ENCODE measurements around the gene GDPD4.

GDPD4 gene

GRCh38 chr11:77187776-77188632 is 113.5 kb downstream of the GDPD4 start:
- Histone ChIP-seq H3K79me2 (ENCODE audit: insufficient read depth, low read length) (no peaks in the 10 kb centered on the region), H3K27ac (ENCODE audit: low read depth, low read length) (no peak overlapping the region), H3K4me3 (ENCODE audit: insufficient read depth, low read length, poor library complexity, severe bottlenecking) (no peak overlapping the region), H3K9me3 (ENCODE audit: insufficient read depth, low read length) (no peaks in the 10 kb centered on the region), H3F3A (ENCODE audit: insufficient read depth) (no peaks in the 10 kb centered on the region), H3K9ac (ENCODE audit: low read length) (no peak overlapping the region), H3K4me2 (ENCODE audit: low read depth, low read length, poor library complexity, severe bottlenecking) (no peak overlapping the region), H2AFZ (ENCODE audit: low read depth, low read length, severe bottlenecking) (no peak overlapping the region), H3K9me2 (replicated peaks; ENCODE audit: insufficient read depth, low read length) (no peaks in the 10 kb centered on the region), H4K20me1 (ENCODE audit: low read depth, low read length) (no peaks in the 10 kb centered on the region), H3K27me3 (ENCODE audit: low read length) (no peaks in the 10 kb centered on the region), H3K36me3 (ENCODE audit: low read length) (no peaks in the 10 kb centered on the region)
- no peak for TF ChIP-seq EZH2phosphoT487 (conservative IDR thresholded peaks at IDR 0.05; ENCODE audit: low read length)
- TF ChIP-seq, protein P1, sequence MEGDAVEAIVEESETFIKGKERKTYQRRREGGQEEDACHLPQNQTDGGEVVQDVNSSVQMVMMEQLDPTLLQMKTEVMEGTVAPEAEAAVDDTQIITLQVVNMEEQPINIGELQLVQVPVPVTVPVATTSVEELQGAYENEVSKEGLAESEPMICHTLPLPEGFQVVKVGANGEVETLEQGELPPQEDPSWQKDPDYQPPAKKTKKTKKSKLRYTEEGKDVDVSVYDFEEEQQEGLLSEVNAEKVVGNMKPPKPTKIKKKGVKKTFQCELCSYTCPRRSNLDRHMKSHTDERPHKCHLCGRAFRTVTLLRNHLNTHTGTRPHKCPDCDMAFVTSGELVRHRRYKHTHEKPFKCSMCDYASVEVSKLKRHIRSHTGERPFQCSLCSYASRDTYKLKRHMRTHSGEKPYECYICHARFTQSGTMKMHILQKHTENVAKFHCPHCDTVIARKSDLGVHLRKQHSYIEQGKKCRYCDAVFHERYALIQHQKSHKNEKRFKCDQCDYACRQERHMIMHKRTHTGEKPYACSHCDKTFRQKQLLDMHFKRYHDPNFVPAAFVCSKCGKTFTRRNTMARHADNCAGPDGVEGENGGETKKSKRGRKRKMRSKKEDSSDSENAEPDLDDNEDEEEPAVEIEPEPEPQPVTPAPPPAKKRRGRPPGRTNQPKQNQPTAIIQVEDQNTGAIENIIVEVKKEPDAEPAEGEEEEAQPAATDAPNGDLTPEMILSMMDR (IDR thresholded peaks at IDR 0.05; ENCODE audit: insufficient read depth, low read length, poor library complexity, severe bottlenecking): peak; percentile 80

DNA sequence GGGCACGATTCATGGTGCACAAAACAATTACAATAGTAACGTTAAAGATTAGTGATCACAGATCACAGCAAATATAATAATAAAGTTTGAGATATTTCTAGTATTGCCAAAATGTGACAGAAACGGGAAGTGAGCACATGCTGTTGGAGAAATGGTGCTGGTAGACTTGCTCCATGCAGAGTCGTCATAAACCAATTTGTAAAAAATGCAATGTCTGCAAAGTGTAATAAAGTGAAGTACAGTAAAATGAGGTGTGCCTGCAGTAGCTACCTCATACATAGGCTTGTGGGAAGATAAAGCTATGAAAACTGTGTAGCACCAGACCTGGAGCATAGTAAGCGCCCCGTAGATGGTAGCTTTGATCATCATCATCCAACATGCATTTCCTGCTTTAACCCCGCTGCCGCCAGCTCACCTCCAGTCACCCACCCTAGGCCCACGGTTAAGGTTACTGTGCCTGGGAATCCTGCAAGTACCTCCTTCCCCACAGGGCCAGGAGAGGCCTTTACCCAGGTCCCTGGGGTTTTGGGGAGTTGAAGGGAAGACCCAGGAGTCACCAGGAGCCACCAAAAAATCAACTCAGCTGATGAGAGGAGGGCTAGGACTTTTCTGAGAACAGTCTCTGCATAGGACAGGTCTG is 114.3 kb downstream of the GDPD4 start:
- Histone ChIP-seq H3K4me2 (ENCODE audit: low read depth, low read length, poor library complexity, severe bottlenecking) (no peak overlapping the region), H3K9me3 (ENCODE audit: insufficient read depth, low read length) (no peaks in the 10 kb centered on the region), H3F3A (ENCODE audit: insufficient read depth) (no peaks in the 10 kb centered on the region), H3K27me3 (ENCODE audit: low read length) (no peaks in the 10 kb centered on the region), H3K9me2 (replicated peaks; ENCODE audit: insufficient read depth, low read length) (no peaks in the 10 kb centered on the region), H4K20me1 (ENCODE audit: low read depth, low read length) (no peaks in the 10 kb centered on the region), H3K4me3 (ENCODE audit: insufficient read depth, low read length, poor library complexity, severe bottlenecking) (no peak overlapping the region), H2AFZ (ENCODE audit: low read depth, low read length, severe bottlenecking) (no peak overlapping the region), H3K79me2 (ENCODE audit: insufficient read depth, low read length) (no peaks in the 10 kb centered on the region), H3K36me3 (ENCODE audit: low read length) (no peaks in the 10 kb centered on the region), H3K9ac (ENCODE audit: low read length) (no peak overlapping the region), H3K27ac (ENCODE audit: low read depth, low read length) (no peak overlapping the region)
- TF ChIP-seq, protein P1 (IDR thresholded peaks at IDR 0.05; ENCODE audit: insufficient read depth, low read length, poor library complexity, severe bottlenecking): no peak
- TF ChIP-seq EZH2phosphoT487 (conservative IDR thresholded peaks at IDR 0.05; ENCODE audit: low read length): no peak

DNA sequence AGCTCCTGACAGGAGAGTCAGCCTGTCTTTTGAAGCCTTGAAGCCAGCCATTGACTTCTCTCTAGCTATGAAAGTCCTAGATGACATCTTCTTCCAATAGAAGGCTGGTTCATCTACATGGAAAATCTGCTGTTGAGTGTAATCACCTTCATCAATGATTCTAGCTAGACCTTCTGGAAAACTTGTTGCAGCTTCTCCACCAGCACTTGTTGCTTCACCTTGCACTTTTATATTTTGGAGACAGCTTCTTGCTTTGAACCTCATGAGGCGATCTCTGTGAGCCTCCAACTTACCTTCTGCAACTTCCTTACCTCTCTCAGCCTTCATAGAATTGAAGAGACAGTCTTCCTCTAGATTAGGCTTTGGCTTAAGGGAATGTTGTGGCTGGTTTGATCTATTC is 115.2 kb downstream of the GDPD4 start:
- Histone ChIP-seq H3K79me2 (ENCODE audit: insufficient read depth, low read length) (no peaks in the 10 kb centered on the region), H3K9me3 (ENCODE audit: insufficient read depth, low read length) (no peaks in the 10 kb centered on the region), H4K20me1 (ENCODE audit: low read depth, low read length) (no peaks in the 10 kb centered on the region), H3K9ac (ENCODE audit: low read length) (no peak overlapping the region), H3F3A (ENCODE audit: insufficient read depth) (no peaks in the 10 kb centered on the region), H3K36me3 (ENCODE audit: low read length) (no peaks in the 10 kb centered on the region), H2AFZ (ENCODE audit: low read depth, low read length, severe bottlenecking) (no peak overlapping the region), H3K27ac (ENCODE audit: low read depth, low read length) (no peak overlapping the region), H3K4me3 (ENCODE audit: insufficient read depth, low read length, poor library complexity, severe bottlenecking) (no peak overlapping the region), H3K9me2 (replicated peaks; ENCODE audit: insufficient read depth, low read length) (no peaks in the 10 kb centered on the region), H3K27me3 (ENCODE audit: low read length) (no peaks in the 10 kb centered on the region), H3K4me2 (ENCODE audit: low read depth, low read length, poor library complexity, severe bottlenecking) (no peak overlapping the region)
- TF ChIP-seq, protein P1 (IDR thresholded peaks at IDR 0.05; ENCODE audit: insufficient read depth, low read length, poor library complexity, severe bottlenecking): no peak
- TF ChIP-seq EZH2phosphoT487 (conservative IDR thresholded peaks at IDR 0.05; ENCODE audit: low read length): no peak

Data from SU-DHL-6 (cell line).